Hepatocyte (in vitro differentiated cells): ENCODE results near the gene HSFX4.

Experiments used
- EZH2 ChIP-seq: fragments of 200-600 bp; sonication (generic); IDR thresholded peaks from 2 replicates; pipeline ENCODE4 v1.6.1; 2016; ENCODE audit warnings: antibody characterized with exemption, mild to moderate bottlenecking, borderline replicate concordance
- TF ChIP-seq, protein P1 (sequence below): fragments of 200-600 bp; sonication (generic); IDR thresholded peaks from 2 replicates; pipeline ENCODE4 v1.5.1; 2016; ENCODE audit warnings: antibody characterized with exemption, mild to moderate bottlenecking; ENCODE audit not compliant: poor library complexity

DNA sequence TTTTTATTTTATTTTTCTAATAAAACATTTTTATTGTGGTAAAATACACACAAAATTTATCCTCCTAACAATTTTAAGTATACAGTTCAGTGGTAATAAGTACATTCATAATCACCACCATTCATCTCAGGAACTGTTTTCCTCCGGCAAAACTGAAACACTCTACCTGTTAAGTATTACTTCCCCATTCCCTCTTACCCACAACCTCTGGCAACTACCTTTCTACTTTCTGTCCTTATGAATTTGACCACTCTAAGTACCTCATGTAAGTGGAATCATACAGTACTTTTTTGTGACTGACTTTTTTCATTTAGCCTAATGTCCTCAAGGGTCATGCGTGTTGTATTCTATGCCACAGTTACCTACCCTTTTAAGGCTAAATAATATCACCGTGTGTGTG is 21.1 kb upstream of the HSFX4 start:
- TF ChIP-seq, protein P1, sequence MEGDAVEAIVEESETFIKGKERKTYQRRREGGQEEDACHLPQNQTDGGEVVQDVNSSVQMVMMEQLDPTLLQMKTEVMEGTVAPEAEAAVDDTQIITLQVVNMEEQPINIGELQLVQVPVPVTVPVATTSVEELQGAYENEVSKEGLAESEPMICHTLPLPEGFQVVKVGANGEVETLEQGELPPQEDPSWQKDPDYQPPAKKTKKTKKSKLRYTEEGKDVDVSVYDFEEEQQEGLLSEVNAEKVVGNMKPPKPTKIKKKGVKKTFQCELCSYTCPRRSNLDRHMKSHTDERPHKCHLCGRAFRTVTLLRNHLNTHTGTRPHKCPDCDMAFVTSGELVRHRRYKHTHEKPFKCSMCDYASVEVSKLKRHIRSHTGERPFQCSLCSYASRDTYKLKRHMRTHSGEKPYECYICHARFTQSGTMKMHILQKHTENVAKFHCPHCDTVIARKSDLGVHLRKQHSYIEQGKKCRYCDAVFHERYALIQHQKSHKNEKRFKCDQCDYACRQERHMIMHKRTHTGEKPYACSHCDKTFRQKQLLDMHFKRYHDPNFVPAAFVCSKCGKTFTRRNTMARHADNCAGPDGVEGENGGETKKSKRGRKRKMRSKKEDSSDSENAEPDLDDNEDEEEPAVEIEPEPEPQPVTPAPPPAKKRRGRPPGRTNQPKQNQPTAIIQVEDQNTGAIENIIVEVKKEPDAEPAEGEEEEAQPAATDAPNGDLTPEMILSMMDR, result no peak
- TF ChIP-seq EZH2, result no peak
